Endothelial cell of umbilical vein (primary cell): Measurements from ENCODE around the gene DNAJC17. TPM values are rescaled to one million over a fixed set of nuclear protein-coding genes. Genes with fewer than 3 reads are reported as not detected.

Experiments
- BruUV-seq: library from RNA; stranded (reverse); fragments of 400-500 nt; replicated peaks from 2 replicates; lab custom pipeline; 2021; lab: Mats Ljungman, UMichigan
- CTCF ChIA-PET: fragments of 300-600, 350-600 bp; sonication (Branson Sonifier 250); formaldehyde crosslinking; loops from one replicate; lab custom pipeline; 2021; ENCODE audit warnings: antibody characterized with exemption, inconsistent platforms; lab: Charles Lee
- POLR2A ChIA-PET: fragments of 300-600, 350-600 bp; sonication (Branson Sonifier 250); formaldehyde crosslinking; loops from one replicate; lab custom pipeline; 2021; ENCODE audit warnings: antibody characterized with exemption, inconsistent platforms; lab: Charles Lee
- DNase-seq: peaks from one replicate; pipeline ENCODE4 v3.0.0-alpha.2; 2011; ENCODE audit warnings: low read depth, low spot score
- FAIRE-seq: peaks from 2 replicates; lab custom pipeline; 2011; peaks lifted over from hg19 to GRCh38; lab: Jason Lieb, UNC
- H2AFZ ChIP-seq: 2 replicates; pipeline ENCODE4 v1.6.0; 2012; ENCODE audit warnings: low read depth, low read length, control low read depth, inconsistent platforms
- H3K27ac ChIP-seq: 2 replicates; pipeline ENCODE4 v1.5.1; 2011; ENCODE audit warnings: low read depth, mild to moderate bottlenecking, control low read depth, low read length, moderate library complexity; ENCODE audit not compliant: insufficient read depth
- H3K27me3 ChIP-seq, 2 experiments: 2 replicates each; pipeline versions ENCODE4 v1.6.0 to v1.6.1; 2011; ENCODE audit warnings: low read length in 2 of 2, mixed read lengths in 1 of 2; ENCODE audit not compliant: control insufficient read depth in 2 of 2, insufficient read depth in 2 of 2
- H3K36me3 ChIP-seq, 2 experiments: 2 replicates in 1 of 2; 3 replicates in 1 of 2; pipeline ENCODE4 v1.5.1; 2011; ENCODE audit warnings: low read length in 2 of 2, mild to moderate bottlenecking in 1 of 2, moderate library complexity in 1 of 2; ENCODE audit not compliant: control insufficient read depth in 2 of 2, insufficient read depth in 2 of 2; ENCODE audit errors: extremely low read depth in 1 of 2
- H3K4me1 ChIP-seq: 3 replicates; pipeline ENCODE4 v1.5.1; 2011; ENCODE audit warnings: mild to moderate bottlenecking, low read length; ENCODE audit not compliant: control insufficient read depth, insufficient read depth; ENCODE audit errors: extremely low read depth
- H3K4me2 ChIP-seq: 2 replicates; pipeline ENCODE4 v1.6.1; 2011; ENCODE audit warnings: low read length, control low read depth, mixed read lengths; ENCODE audit not compliant: insufficient read depth
- H3K4me3 ChIP-seq, 3 experiments: fragments of 200-600 bp in 1 of 3; sonication (generic), shearing (Covaris generic) in 1 of 3; replicated peaks in 1 of 3; 2 replicates each; pipeline ENCODE4 v1.5.1; 2011 to 2016; ENCODE audit warnings: control low read depth in 3 of 3, low read length in 3 of 3, mild to moderate bottlenecking in 2 of 3, inconsistent platforms in 1 of 3, low read depth in 1 of 3, moderate library complexity in 1 of 3; ENCODE audit not compliant: insufficient read depth in 1 of 3
- H3K79me2 ChIP-seq: 2 replicates; pipeline ENCODE4 v1.6.0; 2012; ENCODE audit warnings: low read length, inconsistent platforms; ENCODE audit not compliant: control insufficient read depth, insufficient read depth
- H3K9ac ChIP-seq: replicated peaks from 2 replicates; pipeline ENCODE3; 2011; ENCODE audit warnings: low read length, control low read depth; ENCODE audit not compliant: insufficient read depth; ENCODE audit errors: extremely low read depth
- H3K9me1 ChIP-seq: replicated peaks from 3 replicates; pipeline ENCODE4 v1.6.0; 2011; ENCODE audit warnings: mild to moderate bottlenecking, low read length; ENCODE audit not compliant: control insufficient read depth, insufficient read depth; ENCODE audit errors: extremely low read depth
- H3K9me3 ChIP-seq: replicated peaks from 2 replicates; pipeline ENCODE4 v1.5.1; 2012; ENCODE audit warnings: low read length, inconsistent platforms; ENCODE audit not compliant: control insufficient read depth, insufficient read depth
- H4K20me1 ChIP-seq: replicated peaks from 2 replicates; pipeline ENCODE3; 2011; ENCODE audit warnings: mild to moderate bottlenecking, low read length; ENCODE audit not compliant: control insufficient read depth, insufficient read depth; ENCODE audit errors: extremely low read depth
- EZH2 ChIP-seq: IDR thresholded peaks from 2 replicates; pipeline ENCODE4 v1.6.1; 2012; ENCODE audit warnings: borderline replicate concordance, low read depth, mild to moderate bottlenecking, moderate library complexity, low read length, inconsistent platforms; ENCODE audit not compliant: severe bottlenecking
- FOS ChIP-seq: IDR thresholded peaks from 2 replicates; pipeline ENCODE4 v1.6.1; 2011; ENCODE audit warnings: mild to moderate bottlenecking, low read length, moderate library complexity, borderline replicate concordance; ENCODE audit not compliant: insufficient read depth
- GATA2 ChIP-seq: IDR thresholded peaks from 2 replicates; pipeline ENCODE4 v1.7.0; 2011; ENCODE audit warnings: low read depth, mild to moderate bottlenecking, moderate library complexity, mixed read lengths, low read length; ENCODE audit not compliant: insufficient read length, insufficient read depth
- JUN ChIP-seq: IDR thresholded peaks from 2 replicates; pipeline ENCODE4 v1.6.1; 2011; ENCODE audit warnings: borderline replicate concordance, low read depth; ENCODE audit not compliant: insufficient read length, insufficient read depth
- MYC ChIP-seq: IDR thresholded peaks from one replicate; pipeline ENCODE4 v1.6.1; 2011; ENCODE audit warnings: mild to moderate bottlenecking, low read depth, low read length
- POLR2A ChIP-seq: IDR thresholded peaks from 2 replicates; pipeline ENCODE4 v1.6.1; 2012; ENCODE audit warnings: low read depth, mild to moderate bottlenecking, control low read depth, low read length
- POLR2AphosphoS5 ChIP-seq: IDR thresholded peaks from 2 replicates; pipeline ENCODE4 v1.6.1; 2012; ENCODE audit warnings: low read depth, mild to moderate bottlenecking, control low read depth, low read length, moderate library complexity; ENCODE audit not compliant: insufficient read depth
- dilution Hi-C: fragments of 300-500 bp; cut with MboI; formaldehyde crosslinking; loops from one replicate; pipeline ENCODE4 v1.15.0; 2019; ENCODE audit warnings: low sequenced_read_pairs; ENCODE audit not compliant: extremely low pct_ligation_motif_present
- intact Hi-C: fragments of 100-400 bp; cut with micrococcal nuclease; formaldehyde crosslinking; loops from one replicate; pipeline ENCODE4 v1.10.0; 2022
- polyA plus RNA-seq, 4 experiments: library from polyadenylated mRNA; depleted of rRNA in 3 of 4; stranded (reverse) in 3 of 4; unstranded in 1 of 4; fragments of >200 nt; gene quantifications; 2 replicates each; pipeline versions ENCODE4 v1.2.1 to v1.2.3, GENCODE V29; 2011 to 2012; ENCODE audit warnings: missing spikeins in 1 of 4
- total RNA-seq: library from RNA; stranded (reverse); gene quantifications from 2 replicates; pipeline ENCODE4 v1.2.3, GENCODE V29; 2021
- TF ChIP-seq, protein P1 (sequence below), 2 donors: IDR thresholded peaks; 1 replicate in 1 of 2; 2 replicates in 1 of 2; pipeline ENCODE4 v1.5.1; 2011; ENCODE audit warnings: low read length in 2 of 2, mild to moderate bottlenecking in 2 of 2, moderate library complexity in 2 of 2, control low read depth in 1 of 2, inconsistent platforms in 1 of 2, low read depth in 1 of 2; ENCODE audit not compliant: insufficient read depth in 1 of 2; ENCODE audit errors: extremely low read depth in 1 of 2
- TF ChIP-seq, protein P2 (sequence below): IDR thresholded peaks from 2 replicates; pipeline ENCODE4 v1.6.1; 2011; ENCODE audit not compliant: insufficient read depth, insufficient read length

DNAJC17 gene
- total and polyA plus RNA-seq, 2 donors (not counting 3 experiments of a cell fraction or from before 2014, with no cell fraction given), result 30.7 to 46.4 TPM

DNA sequence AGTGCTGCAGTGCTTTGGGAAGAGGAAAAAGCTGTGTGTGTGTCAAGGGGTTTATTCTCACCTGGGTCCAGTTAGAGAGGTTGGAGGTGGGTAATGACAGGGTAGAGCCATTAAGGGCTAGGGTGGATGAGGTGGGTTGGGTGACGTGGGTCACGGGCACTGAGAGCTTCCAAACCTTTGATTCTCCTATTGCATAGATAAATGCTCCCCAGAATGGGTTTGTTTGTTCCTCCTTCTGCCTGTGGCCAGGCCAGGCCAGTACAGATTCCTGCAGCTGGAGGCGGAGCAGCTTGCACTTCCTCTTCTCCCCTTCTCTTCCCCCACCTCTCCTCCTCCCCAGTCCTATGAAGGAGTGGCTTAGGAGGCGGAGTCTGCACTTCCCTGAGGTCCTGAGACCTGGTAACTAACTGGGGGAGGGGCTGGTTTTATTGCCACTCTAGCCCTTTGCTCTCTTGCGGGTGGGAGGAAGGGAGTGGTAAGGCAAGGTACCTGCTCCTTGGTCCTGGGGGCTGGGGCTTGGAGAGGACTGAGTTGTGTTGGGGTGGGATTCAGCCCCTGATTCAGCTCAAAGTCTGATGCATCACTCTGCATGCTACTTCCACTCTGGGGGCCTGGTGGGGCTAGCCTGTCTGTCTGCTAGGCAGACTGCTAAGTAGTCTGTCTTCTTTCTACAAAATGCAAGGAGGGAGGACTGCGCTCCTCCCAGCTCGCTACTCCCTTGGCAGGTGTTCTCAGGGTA, 40.1 kb upstream of the DNAJC17 start:
- POLR2A ChIA-PET, result no interaction called here
- FAIRE-seq, result no peak
- no peak for DNase-seq

DNA sequence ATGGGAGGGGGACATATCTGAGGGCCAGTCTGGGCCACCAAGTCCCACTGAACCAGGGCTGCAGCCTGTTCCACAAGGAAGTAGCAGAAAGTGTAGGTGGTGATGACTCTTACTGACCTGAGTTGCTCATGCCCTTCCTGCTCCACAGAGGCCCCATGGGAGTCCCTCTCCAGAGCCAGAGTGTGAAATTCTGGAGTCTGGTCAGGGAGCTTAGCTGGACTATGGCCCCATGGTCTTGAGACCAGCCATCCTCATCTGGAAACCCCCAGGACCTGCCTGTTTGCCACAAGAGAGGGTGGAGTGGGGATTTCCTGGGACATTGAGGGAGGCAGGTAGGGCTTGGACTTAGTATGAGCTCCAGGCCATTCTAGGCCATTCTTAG, 39.6 kb upstream of the DNAJC17 start:
- DNase-seq (no peak), FAIRE-seq (no peak)
- no peaks in the 10 kb centered on the region for H4K20me1 ChIP-seq
- H3K36me3 ChIP-seq, result no peaks in the 10 kb centered on the region
- no TSS peak for BruUV-seq
- peaks cover 9 to 11% of the 10 kb centered on the region in 2 experiments for H3K27me3 ChIP-seq
- peaks cover 5% of the 10 kb centered on the region for H3K4me1 ChIP-seq
- H3K27ac ChIP-seq, result no peak overlapping the region
- H3K9me1 ChIP-seq, result no peaks in the 10 kb centered on the region
- H3K4me2 ChIP-seq, result no peak overlapping the region
- intact Hi-C loops (no loop called here), dilution Hi-C loops (no loop called here)
- no peak overlapping the region for H3K4me3 ChIP-seq
- CTCF ChIA-PET, result interaction anchor here (0.6 to 2.9 kb wide), 3 partner anchors 11 to 197 kb away, joined by 3 to 28 read pairs (median 3); partner anchors contain the start of gene VPS18
- H3K9me3 ChIP-seq, result no peaks in the 10 kb centered on the region
- no peak overlapping the region for H3K9ac ChIP-seq
- no peak for TF ChIP-seq POLR2AphosphoS5
- TF ChIP-seq JUN, result no peak
- TF ChIP-seq POLR2A, result no peak
- TF ChIP-seq EZH2, result no peak
- no peak for TF ChIP-seq GATA2
- TF ChIP-seq, protein P1, sequence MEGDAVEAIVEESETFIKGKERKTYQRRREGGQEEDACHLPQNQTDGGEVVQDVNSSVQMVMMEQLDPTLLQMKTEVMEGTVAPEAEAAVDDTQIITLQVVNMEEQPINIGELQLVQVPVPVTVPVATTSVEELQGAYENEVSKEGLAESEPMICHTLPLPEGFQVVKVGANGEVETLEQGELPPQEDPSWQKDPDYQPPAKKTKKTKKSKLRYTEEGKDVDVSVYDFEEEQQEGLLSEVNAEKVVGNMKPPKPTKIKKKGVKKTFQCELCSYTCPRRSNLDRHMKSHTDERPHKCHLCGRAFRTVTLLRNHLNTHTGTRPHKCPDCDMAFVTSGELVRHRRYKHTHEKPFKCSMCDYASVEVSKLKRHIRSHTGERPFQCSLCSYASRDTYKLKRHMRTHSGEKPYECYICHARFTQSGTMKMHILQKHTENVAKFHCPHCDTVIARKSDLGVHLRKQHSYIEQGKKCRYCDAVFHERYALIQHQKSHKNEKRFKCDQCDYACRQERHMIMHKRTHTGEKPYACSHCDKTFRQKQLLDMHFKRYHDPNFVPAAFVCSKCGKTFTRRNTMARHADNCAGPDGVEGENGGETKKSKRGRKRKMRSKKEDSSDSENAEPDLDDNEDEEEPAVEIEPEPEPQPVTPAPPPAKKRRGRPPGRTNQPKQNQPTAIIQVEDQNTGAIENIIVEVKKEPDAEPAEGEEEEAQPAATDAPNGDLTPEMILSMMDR (IDR thresholded peaks at IDR 0.05; ENCODE audit: extremely low read depth in 1 of 2, insufficient read depth in 1 of 2, low read depth in 1 of 2, low read length in 2 of 2), result no peak
- no peak for TF ChIP-seq MYC
- no peak for TF ChIP-seq FOS
- TF ChIP-seq, protein P2, sequence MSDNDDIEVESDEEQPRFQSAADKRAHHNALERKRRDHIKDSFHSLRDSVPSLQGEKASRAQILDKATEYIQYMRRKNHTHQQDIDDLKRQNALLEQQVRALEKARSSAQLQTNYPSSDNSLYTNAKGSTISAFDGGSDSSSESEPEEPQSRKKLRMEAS, result no peak
- H3K79me2 ChIP-seq, result no peaks in the 10 kb centered on the region
- H2AFZ ChIP-seq, result no peak overlapping the region
- POLR2A ChIA-PET, result no interaction called here

More for the DNA sequence above, 40.1 kb upstream of the DNAJC17 start:
- Histone ChIP-seq H3K9ac (no peak overlapping the region), H3K4me2 (no peak overlapping the region), H3K27me3 (peaks cover 7 to 11% of the 10 kb centered on the region in 2 experiments), H4K20me1 (no peaks in the 10 kb centered on the region), H3K36me3 (no peaks in the 10 kb centered on the region), H3K4me3 (no peak overlapping the region), H3K4me1 (peaks cover 5% of the 10 kb centered on the region), H2AFZ (no peak overlapping the region), H3K9me3 (no peaks in the 10 kb centered on the region), H3K27ac (no peak overlapping the region), H3K9me1 (no peaks in the 10 kb centered on the region), H3K79me2 (no peaks in the 10 kb centered on the region)
- BruUV-seq, result no TSS peak
- TF ChIP-seq POLR2AphosphoS5 (no peak), FOS (no peak), POLR2A (no peak)
- intact Hi-C loops, result no loop called here
- dilution Hi-C loops, result no loop called here
- CTCF ChIA-PET, result interaction anchor here (0.6 to 2.9 kb wide), 5 partner anchors 9 to 197 kb away, joined by 3 to 28 read pairs (median 3); partner anchors contain the start of gene VPS18
